Heart left ventricle (tissue), 16 donors: Measurements from ENCODE around the gene PARP3. TPM values are rescaled to one million over a fixed set of nuclear protein-coding genes. Genes with fewer than 3 reads are reported as not detected.
"Not testable (repeated sequence)": the region's sequence is repeated elsewhere in the genome, so short reads cannot be mapped to it uniquely, and the experiment has no call there.

Experiments
- ATAC-seq, 4 donors: fragments of 200-7000 bp; cut with Tn5 transposase; one replicate each; pipeline ENCODE4 v1.9.1; 2020 to 2022; ENCODE audit warnings: moderate library complexity in 4 of 4, mild to moderate bottlenecking in 3 of 4, moderate number of reproducible peaks in 1 of 4
- DNase-seq, 5 donors: peaks; one replicate each; pipeline ENCODE4 v3.0.0-alpha.2; 2020
- H3K27ac ChIP-seq, 12 donors: fragments of 200-600 bp; sonication (generic) in 4 of 12; one replicate each; pipeline versions ENCODE4 v1.5.0 to v1.8.0; 2016 to 2022; ENCODE audit warnings: mild to moderate bottlenecking in 2 of 12
- H3K27me3 ChIP-seq, 9 donors: fragments of 200-600 bp; sonication (generic) in 2 of 9; one replicate each; pipeline versions ENCODE4 v1.5.1 to v1.8.0; 2016 to 2022; ENCODE audit warnings: mild to moderate bottlenecking in 3 of 9
- H3K36me3 ChIP-seq, 9 donors: fragments of 200-600 bp; sonication (generic) in 2 of 9; one replicate each; pipeline versions ENCODE4 v1.5.0 to v1.8.0; 2018 to 2022; ENCODE audit warnings: mild to moderate bottlenecking in 2 of 9
- H3K4me1 ChIP-seq, 12 donors: fragments of 200-600 bp; sonication (generic) in 4 of 12; one replicate each; pipeline versions ENCODE4 v1.5.0 to v1.8.0; 2016 to 2022; ENCODE audit warnings: mild to moderate bottlenecking in 3 of 12
- H3K4me3 ChIP-seq, 12 donors: fragments of 200-600 bp; sonication (generic) in 4 of 12; one replicate each; pipeline versions ENCODE4 v1.5.0 to v1.8.0; 2017 to 2022; ENCODE audit warnings: mild to moderate bottlenecking in 9 of 12, moderate library complexity in 4 of 12
- H3K9me3 ChIP-seq, 12 donors: fragments of 200-600 bp; sonication (generic) in 4 of 12; one replicate each; pipeline versions ENCODE4 v1.5.0 to v1.8.0; 2016 to 2022; ENCODE audit warnings: mild to moderate bottlenecking in 1 of 12
- CTCF ChIP-seq, 12 donors: fragments of 200-600 bp; sonication (generic) in 4 of 12; IDR thresholded peaks; one replicate each; pipeline versions ENCODE4 v1.5.0 to v1.8.0; 2018 to 2022; ENCODE audit warnings: antibody characterized with exemption in 12 of 12, mild to moderate bottlenecking in 5 of 12
- POLR2A ChIP-seq, 2 donors: fragments of 450-650 bp; IDR thresholded peaks; one replicate each; pipeline ENCODE4 v1.6.1; 2017; ENCODE audit warnings: antibody characterized with exemption in 2 of 2, mild to moderate bottlenecking in 2 of 2, moderate library complexity in 2 of 2
- WGBS, 4 donors: extraction: QIAGEN DNeasy Blood & Tissue Kit in 2 of 4; methylation state at CpG; one replicate each; pipeline versions ENCODE4 v1.1.5 to v1.1.7; 2013 to 2018; 5-methylcytosine and 5-hydroxymethylcytosine counted together
- intact Hi-C, 10 donors: fragments of 100-400 bp; cut with DNase I; formaldehyde crosslinking; loops; one replicate each; pipeline versions ENCODE4 v1.11.1 to v1.14.2; 2022
- polyA plus RNA-seq, 2 donors: library from polyadenylated mRNA; stranded (reverse); fragments of 200-250 nt; gene quantifications; one replicate each; pipeline ENCODE4 v1.2.3, GENCODE V29; 2013
- total RNA-seq, 9 donors: library from RNA; depleted of rRNA in 2 of 9; stranded (reverse); fragments of >200 nt in 2 of 9; fragmentation: NEBNext Ultra II Directional in 3 of 9; extraction: Animal tissue kit (Norgen Biotek cat#: 25700) in 3 of 9; gene quantifications; one replicate each; pipeline versions ENCODE4 v1.1.0 to v1.2.4, GENCODE V29; 2016 to 2023
- donor health status: ischemic (EF 13 %, LVEDD 7.1; RV severe dilation, severe dysfunction).
- donor health status: healthy with polysubstance abuse.
- donor health status: DM: no; HTN: yes; CAD: no.
- donor health status: DM: no; HTN: no; CAD: no.
- donor health status: ischemic (EF 25% LVEDD 6.9; RV normal size, moderate dysfunction).
- donor health status: ischemic (EF 25% LVEDD 5.7; RV mildly dilated, moderate dysfunction).
- donor health status: healthy.
- donor health status: DM: yes; HTN: yes; CAD: no.
- donor health status: ischemic (EF 35%, LVEDD 5.7; RV mildly dilated, moderate dysfunction).
- donor health status: nonischemic (EF 11% LVEDD 7.7; RV severe dilation, severe dysfunction).
- donor health status: DM: yes; HTN: yes; CAD: no.
- donor health status: PGD.
- donor health status: ischemic (EF 29% LVEDD 5.4; RV normal size, mild dysfunction).
- donor health status: nonischemic (EF 23%, LVEDD 6.1; RV moderate dilation, normal function).

PARP3 gene
- total and polyA plus RNA-seq, 11 donors, result 7.0 to 37.5 (median 13.9) TPM

GRCh38 chr3:51987568-51987967, 45.4 kb downstream of the PARP3 start:
- H3K9me3 ChIP-seq, result no peaks in the 10 kb centered on the region
- H3K36me3 ChIP-seq, result peaks cover 0 to 15% (median 10%) of the 10 kb centered on the region in 9 donors
- no peak overlapping the region for H3K27ac ChIP-seq
- WGBS, 4 donors, result 93 to 98% (median 96%) methylated on average over 7 of the region's 7 CpGs
- H3K4me3 ChIP-seq, result no peak overlapping the region
- DNase-seq (no peak), ATAC-seq (no peak)
- no peaks in the 10 kb centered on the region for H3K27me3 ChIP-seq
- peaks cover 0 to 29% (median 17%) of the 10 kb centered on the region in 12 donors for H3K4me1 ChIP-seq
- intact Hi-C loops, result no loop called here
- TF ChIP-seq CTCF (IDR thresholded peaks at IDR 0.05), result no peak
- TF ChIP-seq POLR2A (IDR thresholded peaks at IDR 0.05), result no peak

- H3K9me3 ChIP-seq, result no peaks in the 10 kb centered on the region
- intact Hi-C loops, result no loop called here
- 81 to 86% (median 82%) methylated on average over 15 of the region's 15 CpGs for WGBS, 4 donors
- peaks cover 0 to 23% (median 13%) of the 10 kb centered on the region in 12 donors for H3K4me1 ChIP-seq
- H3K36me3 ChIP-seq, result peaks cover 0 to 25% (median 20%) of the 10 kb centered on the region in 9 donors
- ATAC-seq (no peak), DNase-seq (no peak)
- no peak overlapping the region for H3K4me3 ChIP-seq
- TF ChIP-seq POLR2A (IDR thresholded peaks at IDR 0.05) (no peak), CTCF (IDR thresholded peaks at IDR 0.05) (no peak)
- no peaks in the 10 kb centered on the region for H3K27me3 ChIP-seq
- no peak overlapping the region for H3K27ac ChIP-seq
These were observed 46.4 kb downstream of the PARP3 start for GRCh38 chr3:51988286-51989146.

GRCh38 chr3:51990501-51990971, 48.4 kb downstream of the PARP3 start:
- WGBS, 4 donors, result 77 to 93% (median 81%) methylated on average over 23 to 38 of the region's 38 CpGs
- H3K27me3 ChIP-seq, H3K4me3 ChIP-seq, H3K27ac ChIP-seq, ATAC-seq, H3K9me3 ChIP-seq, DNase-seq: not testable (repeated sequence)
- intact Hi-C loops, result loop anchor here in 2 of 10 donors (10.0 kb wide), 2 partner anchors 294 to 344 kb away; partner anchors contain the start of gene GLYCTK (in 1 of the 2)
- H3K36me3 ChIP-seq, result peaks cover 0 to 42% (median 33%) of the 10 kb centered on the region in 9 donors
- peaks cover 0 to 28% (median 20%) of the 10 kb centered on the region in 12 donors for H3K4me1 ChIP-seq

GRCh38 chr3:51992017-51992682, 50.0 kb downstream of the PARP3 start:
- DNase-seq, result no peak
- Histone ChIP-seq H3K27me3 (no peaks in the 10 kb centered on the region), H3K4me1 (peaks cover 0 to 28% (median 20%) of the 10 kb centered on the region in 12 donors), H3K4me3 (no peak overlapping the region), H3K9me3 (no peaks in the 10 kb centered on the region), H3K27ac (no peak overlapping the region), H3K36me3 (peaks cover 0 to 42% (median 33%) of the 10 kb centered on the region in 9 donors)
- WGBS, 4 donors, result 60 to 78% (median 74%) methylated on average over 3 of the region's 3 CpGs
- no peak for ATAC-seq
- TF ChIP-seq POLR2A (IDR thresholded peaks at IDR 0.05), result no peak
- TF ChIP-seq CTCF (IDR thresholded peaks at IDR 0.05), result no peak
- intact Hi-C loops, result loop anchor here in 2 of 10 donors (10.0 kb wide), 2 partner anchors 293 to 343 kb away; partner anchors contain the start of gene GLYCTK (in 1 of the 2)

GRCh38 chr3:51993657-51994056, 51.5 kb downstream of the PARP3 start:
- intact Hi-C loops, result loop anchor here in 2 of 10 donors (10.0 kb wide), 2 partner anchors 291 to 341 kb away; partner anchors contain the start of gene GLYCTK (in 1 of the 2)
- Histone ChIP-seq H3K4me1 (peaks cover 0 to 28% (median 20%) of the 10 kb centered on the region in 12 donors), H3K36me3 (peaks cover 0 to 42% (median 33%) of the 10 kb centered on the region in 9 donors)
- not testable (repeated sequence) for H3K4me3 ChIP-seq, H3K9me3 ChIP-seq, ATAC-seq, H3K27ac ChIP-seq, DNase-seq, H3K27me3 ChIP-seq
- WGBS, 4 donors, result 87 to 100% (median 91%) methylated on average over 2 to 10 of the region's 13 CpGs
